GM23338 (cell line): ENCODE measurements around the gene TCF12. TPM values are rescaled to one million over a fixed set of nuclear protein-coding genes. Genes with fewer than 3 reads are reported as not detected.

Experiments used
- ATAC-seq: fragments of 200-7000 bp; cut with Tn5 transposase; 3 replicates; pipeline ENCODE4 v1.9.1; 2020
- DNase-seq: peaks from one replicate; pipeline ENCODE4 v3.0.0-alpha.2; 2015; ENCODE audit warnings: low spot score
- H2AFZ ChIP-seq: fragments of 200-600 bp; sonication (generic); 2 replicates; pipeline ENCODE4 v1.8.0; 2016; ENCODE audit warnings: antibody characterized with exemption, mild to moderate bottlenecking, moderate library complexity
- H3F3A ChIP-seq: fragments of 200-600 bp; sonication (generic); replicated peaks from 2 replicates; pipeline ENCODE4 v1.8.0; 2017; ENCODE audit warnings: antibody characterized with exemption, mixed run types, low read depth
- H3K27ac ChIP-seq: fragments of 200-600 bp; sonication (generic); 2 replicates; pipeline ENCODE4 v1.6.1; 2016; ENCODE audit warnings: low read depth
- H3K27me3 ChIP-seq: fragments of 200-600 bp; sonication (generic); 2 replicates; pipeline ENCODE4 v1.8.0; 2016; ENCODE audit warnings: mild to moderate bottlenecking, mixed run types, moderate library complexity; ENCODE audit not compliant: insufficient read depth
- H3K36me3 ChIP-seq: fragments of 200-600 bp; sonication (generic); 2 replicates; pipeline ENCODE4 v1.8.0; 2016; ENCODE audit warnings: mild to moderate bottlenecking; ENCODE audit not compliant: insufficient read depth
- H3K4me1 ChIP-seq: fragments of 200-600 bp; sonication (generic); 2 replicates; pipeline ENCODE4 v1.8.0; 2016; ENCODE audit warnings: mild to moderate bottlenecking, moderate library complexity; ENCODE audit not compliant: insufficient read depth
- H3K4me2 ChIP-seq: fragments of 200-600 bp; sonication (generic); 2 replicates; pipeline ENCODE4 v1.7.1; 2017; ENCODE audit warnings: mixed run types
- H3K4me3 ChIP-seq: fragments of 200-600 bp; sonication (generic); 2 replicates; pipeline ENCODE4 v1.6.1; 2016; ENCODE audit warnings: mixed run types
- H3K79me2 ChIP-seq: fragments of 200-600 bp; sonication (generic); replicated peaks from 2 replicates; pipeline ENCODE4 v1.8.0; 2017; ENCODE audit warnings: mild to moderate bottlenecking; ENCODE audit not compliant: insufficient read depth
- H3K9me2 ChIP-seq: fragments of 200-600 bp; sonication (generic); 2 replicates; pipeline ENCODE4 v1.8.0; 2017; ENCODE audit not compliant: insufficient read depth
- H4K20me1 ChIP-seq: fragments of 200-600 bp; sonication (generic); replicated peaks from 2 replicates; pipeline ENCODE4 v1.8.0; 2017; ENCODE audit warnings: mild to moderate bottlenecking; ENCODE audit not compliant: insufficient read depth
- H3K27ac Mint-ChIP-seq: 2 replicates; pipeline ENCODE4 v1.8.0; 2020; ENCODE audit warnings: inconsistent platforms, mild to moderate bottlenecking, moderate library complexity, mixed read lengths
- H3K27me3 Mint-ChIP-seq: 3 replicates; pipeline ENCODE4 v1.8.0; 2022; ENCODE audit warnings: low read depth, mild to moderate bottlenecking, moderate library complexity, mixed read lengths, inconsistent platforms; ENCODE audit not compliant: insufficient read depth, poor library complexity
- H3K36me3 Mint-ChIP-seq: 3 replicates; pipeline ENCODE4 v1.8.0; 2021; ENCODE audit warnings: low read depth, mild to moderate bottlenecking, inconsistent platforms, moderate library complexity, mixed read lengths
- H3K4me1 Mint-ChIP-seq: 3 replicates; pipeline ENCODE4 v1.8.0; 2020; ENCODE audit warnings: mild to moderate bottlenecking, inconsistent platforms, mixed read lengths
- H3K4me3 Mint-ChIP-seq: 3 replicates; pipeline ENCODE4 v1.8.0; 2021; ENCODE audit warnings: moderate library complexity, mild to moderate bottlenecking, inconsistent platforms, mixed read lengths
- H3K9me3 Mint-ChIP-seq: 3 replicates; pipeline ENCODE4 v1.8.0; 2020; ENCODE audit warnings: moderate library complexity, mild to moderate bottlenecking, inconsistent platforms, mixed read lengths
- CREB1 ChIP-seq: fragments of 250-450 bp; sonication (Bioruptor Pico); IDR thresholded peaks from 2 replicates; pipeline ENCODE4 v1.5.0; 2020; ENCODE audit warnings: low read depth, mild to moderate bottlenecking, moderate library complexity
- ETS1 ChIP-seq: IDR thresholded peaks from 2 replicates; pipeline ENCODE4 v1.6.1; 2016; ENCODE audit warnings: antibody characterized with exemption
- EZH2 ChIP-seq: fragments of 200-600 bp; sonication (generic); IDR thresholded peaks from one replicate; pipeline ENCODE4 v1.8.0; 2017; ENCODE audit warnings: antibody characterized with exemption, mild to moderate bottlenecking, low read depth; ENCODE audit not compliant: unreplicated experiment
- EZH2phosphoT487 ChIP-seq: fragments of 200-600 bp; sonication (generic); IDR thresholded peaks from one replicate; pipeline ENCODE4 v1.8.1; 2018; ENCODE audit warnings: antibody characterized with exemption; ENCODE audit not compliant: unreplicated experiment
- NANOG ChIP-seq: IDR thresholded peaks from 2 replicates; pipeline ENCODE4 v1.6.1; 2016; ENCODE audit warnings: antibody characterized with exemption, borderline replicate concordance
- POLR2AphosphoS5 ChIP-seq: IDR thresholded peaks from 2 replicates; pipeline ENCODE4 v1.6.1; 2016; ENCODE audit warnings: antibody characterized with exemption, low read depth
- STAT1 ChIP-seq: IDR thresholded peaks from one replicate; pipeline ENCODE4 v1.6.1; 2016; ENCODE audit warnings: antibody characterized with exemption; ENCODE audit not compliant: unreplicated experiment
- ZNF462 ChIP-seq: fragments of 250-450 bp; sonication (Bioruptor Pico); IDR thresholded peaks from 2 replicates; pipeline ENCODE4 v1.5.0; 2020; ENCODE audit warnings: mild to moderate bottlenecking, moderate library complexity
- polyA plus RNA-seq: library from polyadenylated mRNA; unstranded; fragments of >200 nt; fragmentation: Nextera tagmentation; extraction: Ambion mirVana; gene quantifications from 2 replicates; pipeline ENCODE4 v1.2.1, GENCODE V29; 2016
- total RNA-seq: library from RNA; depleted of rRNA; stranded (reverse); fragments of >200 nt; shearing (Covaris generic); gene quantifications from 2 replicates; pipeline ENCODE4 v1.2.3, GENCODE V29; 2014
- TF ChIP-seq, protein P1 (sequence below), 2 experiments: fragments of 200-600 bp in 1 of 2; sonication (generic) in 1 of 2; conservative IDR thresholded peaks; 2 replicates each; pipeline versions ENCODE4 v1.5.1 to v1.6.1; 2016 to 2017; ENCODE audit warnings: antibody characterized with exemption in 2 of 2, low read depth in 2 of 2, mild to moderate bottlenecking in 2 of 2, moderate library complexity in 1 of 2
- TF ChIP-seq, protein P2 (sequence below): IDR thresholded peaks from one replicate; pipeline ENCODE4 v1.6.1; 2018; ENCODE audit warnings: antibody characterized with exemption; ENCODE audit not compliant: unreplicated experiment

The TCF12 gene
- total and polyA plus RNA-seq, 2 experiments from 2014 or later, result 27.6 to 104 TPM

DNA sequence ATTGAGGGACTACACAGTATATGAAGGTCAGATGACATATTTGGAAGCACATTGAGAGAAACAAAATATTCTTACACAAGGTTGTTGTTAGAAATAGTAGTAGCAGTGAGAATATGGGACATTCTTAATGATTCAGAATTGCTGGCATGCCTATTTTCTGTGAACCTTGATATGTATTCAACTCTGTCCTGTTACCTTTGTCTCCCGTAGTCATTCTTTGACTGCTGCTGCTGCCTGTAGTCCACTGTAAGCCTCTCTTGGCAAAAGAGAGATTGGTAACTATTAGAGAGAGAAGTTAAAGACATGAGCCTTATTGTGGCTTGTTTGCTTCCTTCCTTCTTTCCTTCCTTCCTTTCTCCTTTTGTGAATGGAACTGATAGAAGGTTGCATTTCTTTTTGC is 64.5 kb downstream of the TCF12 start:
- H4K20me1 ChIP-seq, result peaks cover 6% of the 10 kb centered on the region; the same call in 1 of the 2 replicates
- TF ChIP-seq EZH2 (no peak), ZNF462 (no peak), NANOG (no peak), CREB1 (CRISPR knock-in tag) (no peak), EZH2phosphoT487 (no peak), ETS1 (no peak), STAT1 (no peak), POLR2AphosphoS5 (no peak)
- TF ChIP-seq, protein P1, sequence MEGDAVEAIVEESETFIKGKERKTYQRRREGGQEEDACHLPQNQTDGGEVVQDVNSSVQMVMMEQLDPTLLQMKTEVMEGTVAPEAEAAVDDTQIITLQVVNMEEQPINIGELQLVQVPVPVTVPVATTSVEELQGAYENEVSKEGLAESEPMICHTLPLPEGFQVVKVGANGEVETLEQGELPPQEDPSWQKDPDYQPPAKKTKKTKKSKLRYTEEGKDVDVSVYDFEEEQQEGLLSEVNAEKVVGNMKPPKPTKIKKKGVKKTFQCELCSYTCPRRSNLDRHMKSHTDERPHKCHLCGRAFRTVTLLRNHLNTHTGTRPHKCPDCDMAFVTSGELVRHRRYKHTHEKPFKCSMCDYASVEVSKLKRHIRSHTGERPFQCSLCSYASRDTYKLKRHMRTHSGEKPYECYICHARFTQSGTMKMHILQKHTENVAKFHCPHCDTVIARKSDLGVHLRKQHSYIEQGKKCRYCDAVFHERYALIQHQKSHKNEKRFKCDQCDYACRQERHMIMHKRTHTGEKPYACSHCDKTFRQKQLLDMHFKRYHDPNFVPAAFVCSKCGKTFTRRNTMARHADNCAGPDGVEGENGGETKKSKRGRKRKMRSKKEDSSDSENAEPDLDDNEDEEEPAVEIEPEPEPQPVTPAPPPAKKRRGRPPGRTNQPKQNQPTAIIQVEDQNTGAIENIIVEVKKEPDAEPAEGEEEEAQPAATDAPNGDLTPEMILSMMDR (conservative IDR thresholded peaks at IDR 0.05; ENCODE audit: low read depth in 2 of 2), result no peak
- TF ChIP-seq, protein P2, sequence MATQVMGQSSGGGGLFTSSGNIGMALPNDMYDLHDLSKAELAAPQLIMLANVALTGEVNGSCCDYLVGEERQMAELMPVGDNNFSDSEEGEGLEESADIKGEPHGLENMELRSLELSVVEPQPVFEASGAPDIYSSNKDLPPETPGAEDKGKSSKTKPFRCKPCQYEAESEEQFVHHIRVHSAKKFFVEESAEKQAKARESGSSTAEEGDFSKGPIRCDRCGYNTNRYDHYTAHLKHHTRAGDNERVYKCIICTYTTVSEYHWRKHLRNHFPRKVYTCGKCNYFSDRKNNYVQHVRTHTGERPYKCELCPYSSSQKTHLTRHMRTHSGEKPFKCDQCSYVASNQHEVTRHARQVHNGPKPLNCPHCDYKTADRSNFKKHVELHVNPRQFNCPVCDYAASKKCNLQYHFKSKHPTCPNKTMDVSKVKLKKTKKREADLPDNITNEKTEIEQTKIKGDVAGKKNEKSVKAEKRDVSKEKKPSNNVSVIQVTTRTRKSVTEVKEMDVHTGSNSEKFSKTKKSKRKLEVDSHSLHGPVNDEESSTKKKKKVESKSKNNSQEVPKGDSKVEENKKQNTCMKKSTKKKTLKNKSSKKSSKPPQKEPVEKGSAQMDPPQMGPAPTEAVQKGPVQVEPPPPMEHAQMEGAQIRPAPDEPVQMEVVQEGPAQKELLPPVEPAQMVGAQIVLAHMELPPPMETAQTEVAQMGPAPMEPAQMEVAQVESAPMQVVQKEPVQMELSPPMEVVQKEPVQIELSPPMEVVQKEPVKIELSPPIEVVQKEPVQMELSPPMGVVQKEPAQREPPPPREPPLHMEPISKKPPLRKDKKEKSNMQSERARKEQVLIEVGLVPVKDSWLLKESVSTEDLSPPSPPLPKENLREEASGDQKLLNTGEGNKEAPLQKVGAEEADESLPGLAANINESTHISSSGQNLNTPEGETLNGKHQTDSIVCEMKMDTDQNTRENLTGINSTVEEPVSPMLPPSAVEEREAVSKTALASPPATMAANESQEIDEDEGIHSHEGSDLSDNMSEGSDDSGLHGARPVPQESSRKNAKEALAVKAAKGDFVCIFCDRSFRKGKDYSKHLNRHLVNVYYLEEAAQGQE, result no peak

More for the DNA sequence above, 64.5 kb downstream of the TCF12 start:
- H3K4me3 Mint-ChIP-seq, result no peak overlapping the region
- peaks cover 99% of the 10 kb centered on the region for H3K79me2 ChIP-seq
- peaks cover 34% of the 10 kb centered on the region for H3K4me1 Mint-ChIP-seq
- no peaks in the 10 kb centered on the region for H3K9me3 Mint-ChIP-seq
- H2AFZ ChIP-seq, result no peak overlapping the region
- H3K27ac ChIP-seq, result no peak overlapping the region
- no peaks in the 10 kb centered on the region for H3K36me3 Mint-ChIP-seq
- ATAC-seq (no peak; the same call in 2 of the 3 replicates), DNase-seq (no peak)
- H3K4me2 ChIP-seq, result no peak overlapping the region
- peaks cover 37% of the 10 kb centered on the region for H3K4me1 ChIP-seq
- H3K27ac Mint-ChIP-seq, result no peak overlapping the region; the same call in 1 of the 2 replicates
- no peaks in the 10 kb centered on the region for H3K36me3 ChIP-seq
- H3K27me3 ChIP-seq, result no peaks in the 10 kb centered on the region
- no peaks in the 10 kb centered on the region for H3K27me3 Mint-ChIP-seq
- H3K4me3 ChIP-seq, result no peak overlapping the region
- no peaks in the 10 kb centered on the region for H3F3A ChIP-seq
- no peaks in the 10 kb centered on the region for H3K9me2 ChIP-seq
